ENCODE results near the gene ZFTA.

ZFTA gene

DNA sequence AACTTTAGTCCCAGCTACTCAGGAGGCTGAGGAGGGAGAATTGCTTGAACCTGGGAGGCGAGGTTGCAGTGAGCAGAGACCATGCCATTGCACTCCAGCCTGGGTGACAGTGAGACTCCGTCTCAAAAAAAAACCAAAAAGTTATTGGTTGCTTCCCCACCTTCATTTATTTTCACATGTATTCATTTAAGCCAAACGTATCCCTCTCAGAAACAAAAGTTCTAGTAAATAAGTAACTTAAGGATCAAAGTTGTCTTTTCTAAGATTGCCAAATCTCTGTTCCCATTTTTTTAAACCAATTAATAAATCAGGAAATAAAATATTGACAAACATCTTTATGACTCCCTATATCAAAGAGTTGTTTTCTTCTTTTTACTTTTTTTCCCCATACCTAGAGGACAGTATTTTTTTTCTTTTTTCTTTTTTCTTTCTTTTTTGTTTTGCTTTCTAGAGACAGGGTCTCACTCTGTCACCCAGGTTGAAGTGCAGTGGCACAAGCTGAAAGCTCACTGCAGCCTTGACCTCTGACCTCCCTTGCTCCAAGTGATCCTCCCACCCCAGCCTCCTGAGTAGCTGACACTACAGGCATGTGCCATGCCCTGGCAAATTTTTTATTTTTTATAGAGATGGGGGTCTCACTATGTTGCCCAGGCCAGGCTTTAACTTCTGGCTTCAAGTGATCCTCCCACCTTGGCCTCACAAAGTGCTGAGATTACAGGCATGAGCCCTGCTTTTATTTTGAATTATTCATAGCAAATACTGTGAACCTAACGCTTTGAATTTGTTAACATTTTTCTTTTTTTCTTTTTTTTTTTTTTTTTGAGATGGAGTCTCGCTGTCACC is 11.4 kb downstream of the ZFTA start:
- no peak for FAIRE-seq

DNA sequence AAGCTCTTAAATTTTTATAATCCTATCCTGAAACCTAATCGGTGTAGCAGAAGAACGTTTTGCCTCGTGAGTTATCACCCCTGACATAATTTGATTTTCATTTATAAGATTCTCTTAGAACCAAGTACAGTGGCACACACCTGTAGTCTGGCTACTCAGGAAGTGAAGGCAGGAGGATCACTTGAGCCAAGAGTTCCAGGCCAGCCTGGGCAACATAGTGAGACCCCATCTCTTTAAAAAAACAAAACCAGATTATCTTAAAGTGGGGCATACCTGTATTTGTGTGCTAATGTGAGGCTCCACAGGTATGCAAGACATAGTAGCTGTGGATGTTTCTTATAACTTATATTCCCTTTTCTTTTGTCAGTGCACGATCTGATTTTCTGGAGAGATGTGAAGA is 19.0 kb downstream of the ZFTA start:
- DNase-seq (ENCODE audit: insufficient read length, low spot score) (no peak), FAIRE-seq (no peak)
- TF ChIP-seq POU2F2 (IDR thresholded peaks at IDR 0.05; ENCODE audit: low read depth, low read length) (no peak), POLR2AphosphoS5 (IDR thresholded peaks at IDR 0.05; ENCODE audit: low read depth, low read length) (no peak), SPI1 (IDR thresholded peaks at IDR 0.05; ENCODE audit: low read depth, low read length) (no peak), TAF1 (IDR thresholded peaks at IDR 0.05; ENCODE audit: low read depth, low read length) (no peak), POLR2A (IDR thresholded peaks at IDR 0.05; ENCODE audit: low read depth, low read length) (no peak), PAX5 (IDR thresholded peaks at IDR 0.05; ENCODE audit: insufficient read depth, low read length, severe bottlenecking) (no peak)

More for the DNA sequence above, 11.4 kb downstream of the ZFTA start:
- no peak for DNase-seq (ENCODE audit: insufficient read length, low spot score)
- TF ChIP-seq TAF1 (IDR thresholded peaks at IDR 0.05; ENCODE audit: low read depth, low read length) (no peak), POU2F2 (IDR thresholded peaks at IDR 0.05; ENCODE audit: low read depth, low read length) (no peak), PAX5 (IDR thresholded peaks at IDR 0.05; ENCODE audit: insufficient read depth, low read length, severe bottlenecking) (no peak), SPI1 (IDR thresholded peaks at IDR 0.05; ENCODE audit: low read depth, low read length) (no peak), POLR2AphosphoS5 (IDR thresholded peaks at IDR 0.05; ENCODE audit: low read depth, low read length) (no peak), POLR2A (IDR thresholded peaks at IDR 0.05; ENCODE audit: low read depth, low read length) (no peak)

GRCh38 chr11:63747011-63747410 is 21.6 kb downstream of the ZFTA start:
- TF ChIP-seq TAF1 (IDR thresholded peaks at IDR 0.05; ENCODE audit: low read depth, low read length) (no peak), PAX5 (IDR thresholded peaks at IDR 0.05; ENCODE audit: insufficient read depth, low read length, severe bottlenecking) (no peak), POLR2A (IDR thresholded peaks at IDR 0.05; ENCODE audit: low read depth, low read length) (no peak), POU2F2 (IDR thresholded peaks at IDR 0.05; ENCODE audit: low read depth, low read length) (no peak), POLR2AphosphoS5 (IDR thresholded peaks at IDR 0.05; ENCODE audit: low read depth, low read length) (no peak), SPI1 (IDR thresholded peaks at IDR 0.05; ENCODE audit: low read depth, low read length) (no peak)
- FAIRE-seq (no peak), DNase-seq (ENCODE audit: insufficient read length, low spot score) (no peak)

- DNase-seq (ENCODE audit: insufficient read length, low spot score) (no peak), FAIRE-seq (no peak)
- TF ChIP-seq TAF1 (IDR thresholded peaks at IDR 0.05; ENCODE audit: low read depth, low read length) (no peak), PAX5 (IDR thresholded peaks at IDR 0.05; ENCODE audit: insufficient read depth, low read length, severe bottlenecking) (no peak), POU2F2 (IDR thresholded peaks at IDR 0.05; ENCODE audit: low read depth, low read length) (no peak), POLR2A (IDR thresholded peaks at IDR 0.05; ENCODE audit: low read depth, low read length) (no peak), SPI1 (IDR thresholded peaks at IDR 0.05; ENCODE audit: low read depth, low read length) (no peak), POLR2AphosphoS5 (IDR thresholded peaks at IDR 0.05; ENCODE audit: low read depth, low read length) (no peak)
Observed at GRCh38 chr11:63745304-63746170, 23.0 kb downstream of the ZFTA start.

DNA sequence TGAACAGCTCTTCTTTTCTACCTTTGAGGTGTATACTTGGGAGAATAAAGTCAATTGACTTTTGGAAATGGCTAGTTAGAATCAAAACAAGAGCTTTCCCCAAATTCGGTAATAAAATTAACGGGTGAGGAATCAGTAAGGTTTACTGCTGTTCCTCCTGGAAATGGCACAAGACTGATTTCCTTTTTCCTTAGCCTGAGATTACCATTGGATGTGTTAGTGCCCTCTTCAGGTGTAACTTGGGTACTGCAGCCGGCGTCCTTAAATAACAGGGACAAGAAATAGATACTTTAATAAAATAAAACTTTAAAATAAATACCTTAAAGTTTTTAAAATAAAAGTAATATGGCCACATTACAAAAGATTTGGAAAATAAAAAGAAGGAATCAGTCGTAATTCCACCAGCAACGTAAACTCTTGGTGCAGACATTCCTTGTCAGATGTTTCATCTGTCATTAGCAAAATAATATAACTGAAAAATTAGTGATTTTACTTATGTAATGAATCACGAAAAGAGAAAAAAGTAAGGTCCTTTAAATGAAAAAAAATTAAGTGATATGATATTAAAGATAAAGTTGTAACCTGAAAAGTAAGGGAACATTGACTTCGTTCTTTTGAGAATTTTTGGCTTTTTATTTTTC is 29.7 kb downstream of the ZFTA start:
- TF ChIP-seq POU2F2 (IDR thresholded peaks at IDR 0.05; ENCODE audit: low read depth, low read length) (no peak), TAF1 (IDR thresholded peaks at IDR 0.05; ENCODE audit: low read depth, low read length) (no peak), SPI1 (IDR thresholded peaks at IDR 0.05; ENCODE audit: low read depth, low read length) (no peak), POLR2AphosphoS5 (IDR thresholded peaks at IDR 0.05; ENCODE audit: low read depth, low read length) (no peak), POLR2A (IDR thresholded peaks at IDR 0.05; ENCODE audit: low read depth, low read length) (no peak), PAX5 (IDR thresholded peaks at IDR 0.05; ENCODE audit: insufficient read depth, low read length, severe bottlenecking) (no peak)
- FAIRE-seq (no peak), DNase-seq (ENCODE audit: insufficient read length, low spot score) (no peak)

DNA sequence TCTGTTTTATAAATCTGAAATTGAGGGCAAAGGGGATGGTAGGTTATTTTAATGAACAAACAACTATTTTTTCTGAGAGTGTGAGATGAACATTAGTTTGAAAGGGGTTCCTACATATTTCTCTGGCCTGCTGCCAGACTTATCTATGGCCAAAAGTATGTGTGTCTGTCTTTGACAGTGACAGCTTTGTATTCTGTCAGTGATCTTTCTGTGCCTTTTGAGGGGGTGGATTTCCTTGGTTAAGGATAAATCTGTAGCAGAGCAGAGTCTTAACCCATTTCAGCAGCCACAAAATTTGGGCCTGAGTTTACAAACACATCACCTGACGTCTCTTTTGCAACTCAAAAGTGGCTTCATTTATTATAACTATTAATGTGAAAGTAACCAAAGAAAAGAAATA is 30.9 kb downstream of the ZFTA start:
- DNase-seq (ENCODE audit: insufficient read length, low spot score) (no peak), FAIRE-seq (no peak)
- no peak for TF ChIP-seq TAF1 (IDR thresholded peaks at IDR 0.05; ENCODE audit: low read depth, low read length)
- no peak for TF ChIP-seq PAX5 (IDR thresholded peaks at IDR 0.05; ENCODE audit: insufficient read depth, low read length, severe bottlenecking)
- TF ChIP-seq POLR2AphosphoS5 (IDR thresholded peaks at IDR 0.05; ENCODE audit: low read depth, low read length): no peak
- TF ChIP-seq SPI1 (IDR thresholded peaks at IDR 0.05; ENCODE audit: low read depth, low read length): no peak
- no peak for TF ChIP-seq POLR2A (IDR thresholded peaks at IDR 0.05; ENCODE audit: low read depth, low read length)
- no peak for TF ChIP-seq POU2F2 (IDR thresholded peaks at IDR 0.05; ENCODE audit: low read depth, low read length)

DNA sequence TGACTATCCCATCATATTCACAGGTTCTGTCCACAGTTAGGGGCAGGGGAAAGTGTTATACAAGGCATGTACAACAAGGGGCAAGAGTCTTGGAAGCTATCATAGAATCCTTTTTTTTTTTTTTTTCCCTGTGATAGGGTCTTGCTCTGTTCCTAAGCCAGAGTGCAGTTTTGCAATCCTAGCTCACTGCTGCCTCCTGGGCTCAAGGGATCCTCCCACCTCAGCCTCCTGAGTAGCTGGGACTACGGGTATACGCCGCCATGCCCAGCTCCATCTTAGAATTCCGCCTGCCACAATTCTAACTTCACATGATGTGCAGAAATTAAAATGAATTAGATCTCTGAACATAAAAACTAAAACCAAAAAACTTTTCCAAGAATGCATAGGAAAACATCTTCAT is 31.7 kb downstream of the ZFTA start:
- TF ChIP-seq SPI1 (IDR thresholded peaks at IDR 0.05; ENCODE audit: low read depth, low read length) (no peak), POLR2AphosphoS5 (IDR thresholded peaks at IDR 0.05; ENCODE audit: low read depth, low read length) (no peak), TAF1 (IDR thresholded peaks at IDR 0.05; ENCODE audit: low read depth, low read length) (no peak), PAX5 (IDR thresholded peaks at IDR 0.05; ENCODE audit: insufficient read depth, low read length, severe bottlenecking) (no peak), POLR2A (IDR thresholded peaks at IDR 0.05; ENCODE audit: low read depth, low read length) (no peak), POU2F2 (IDR thresholded peaks at IDR 0.05; ENCODE audit: low read depth, low read length) (no peak)
- DNase-seq (ENCODE audit: insufficient read length, low spot score) (no peak), FAIRE-seq (no peak)

DNA sequence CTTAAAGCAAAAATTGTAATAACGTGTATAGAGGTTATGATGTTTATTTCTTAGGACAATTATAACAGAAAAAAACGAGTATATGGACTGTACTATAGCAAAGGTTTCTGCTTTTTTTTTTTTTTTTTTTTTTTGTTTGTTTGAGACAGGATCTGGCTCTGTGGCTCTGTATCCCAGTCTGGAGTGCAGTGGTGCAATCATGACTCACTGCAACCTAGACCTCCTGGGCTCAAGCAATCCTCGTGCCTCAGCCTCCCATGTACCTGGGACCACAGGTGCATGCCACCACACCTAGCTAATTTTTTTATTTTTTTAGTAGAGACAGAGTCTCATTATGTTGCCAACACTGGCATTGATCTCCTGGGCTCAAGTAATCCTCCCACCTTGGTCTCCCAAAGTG is 39.2 kb downstream of the ZFTA start:
- no peak for DNase-seq (ENCODE audit: insufficient read length, low spot score)
- TF ChIP-seq PAX5 (IDR thresholded peaks at IDR 0.05; ENCODE audit: insufficient read depth, low read length, severe bottlenecking) (no peak), POU2F2 (IDR thresholded peaks at IDR 0.05; ENCODE audit: low read depth, low read length) (no peak), TAF1 (IDR thresholded peaks at IDR 0.05; ENCODE audit: low read depth, low read length) (no peak), SPI1 (IDR thresholded peaks at IDR 0.05; ENCODE audit: low read depth, low read length) (no peak), POLR2A (IDR thresholded peaks at IDR 0.05; ENCODE audit: low read depth, low read length) (no peak), POLR2AphosphoS5 (IDR thresholded peaks at IDR 0.05; ENCODE audit: low read depth, low read length) (no peak)
- no peak for FAIRE-seq

Data from GM12891 (cell line).